Ramos (cell line): Measurements from ENCODE around the gene TSEN54.

Experiments used
- in situ Hi-C: fragments of 300-500 bp; cut with MboI; formaldehyde crosslinking; loops from one replicate; pipeline ENCODE4 v1.14.3; 2022; ENCODE audit warnings: low sequenced_read_pairs; ENCODE audit not compliant: unreplicated experiment

Gene TSEN54

DNA sequence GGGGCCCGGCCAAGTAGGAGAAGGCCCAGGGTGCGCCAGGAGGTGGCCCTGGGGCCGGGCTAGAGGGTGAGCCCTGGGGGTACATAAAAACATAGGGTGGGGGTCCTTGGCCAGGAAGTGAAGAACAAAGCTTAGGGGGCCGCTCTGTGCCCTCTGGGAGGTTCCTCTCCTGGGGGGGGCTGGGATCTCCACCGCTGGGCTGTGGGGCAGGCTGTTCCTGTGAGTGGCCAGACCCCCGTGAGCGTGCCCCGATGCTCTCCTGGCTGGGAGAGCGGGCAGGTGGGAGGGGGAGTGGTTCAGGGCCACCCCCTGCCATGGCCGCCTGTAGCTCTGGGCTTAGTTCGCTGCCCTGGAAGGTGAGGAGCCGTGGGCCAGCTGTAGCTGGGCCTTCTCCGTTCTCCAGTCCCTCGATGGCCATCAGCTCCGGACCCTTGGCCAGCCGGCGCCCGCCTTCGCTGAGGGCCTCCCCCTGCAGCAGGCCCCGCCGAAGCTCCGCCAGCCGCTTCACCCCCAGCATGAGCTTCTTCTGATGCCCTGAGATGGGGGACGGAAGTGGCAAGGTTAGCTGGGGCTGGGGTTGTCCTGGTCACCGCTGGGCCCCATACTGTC lies 13.5 kb upstream of the TSEN54 start:
- in situ Hi-C loops, result no loop called here

DNA sequence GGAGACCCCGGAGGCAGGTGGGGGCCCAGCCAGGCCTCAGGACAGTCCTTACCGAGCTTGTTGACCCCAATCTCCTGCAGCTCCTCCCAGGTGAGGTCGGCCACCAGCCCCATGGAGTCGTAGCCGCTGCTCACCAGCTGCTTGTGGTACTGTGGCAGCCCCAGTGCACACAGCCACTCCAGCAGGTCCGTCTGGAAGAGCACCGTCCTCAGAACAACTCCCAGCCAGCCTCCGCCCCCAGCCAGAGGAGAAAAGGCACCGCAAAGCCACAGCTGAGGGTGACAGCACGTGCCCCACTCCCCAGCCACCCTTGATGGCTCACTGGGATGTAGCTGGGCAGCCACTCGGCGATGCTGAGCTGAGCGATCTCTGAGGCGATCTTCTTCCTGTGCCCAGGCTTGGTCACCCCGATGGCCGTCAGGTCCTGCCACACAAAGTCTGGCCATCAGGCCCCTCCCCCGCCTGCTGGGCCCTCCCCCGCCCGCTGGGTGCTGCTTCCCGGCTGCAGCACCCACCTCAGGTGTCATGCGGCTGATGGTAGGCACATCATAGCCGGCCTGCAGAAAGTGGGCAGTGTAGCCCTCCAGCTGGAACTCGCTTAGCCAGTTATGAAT lies 12.9 kb upstream of the TSEN54 start:
- in situ Hi-C loops, result no loop called here

GRCh38 chr17:75503976-75504346 lies 12.4 kb upstream of the TSEN54 start:
- in situ Hi-C loops, result no loop called here

GRCh38 chr17:75504347-75505151 lies 11.8 kb upstream of the TSEN54 start:
- in situ Hi-C loops, result no loop called here

GRCh38 chr17:75505152-75505409 lies 11.2 kb upstream of the TSEN54 start:
- in situ Hi-C loops, result no loop called here

- in situ Hi-C loops, result no loop called here
Measured at GRCh38 chr17:75505640-75506039, 10.7 kb upstream of the TSEN54 start.

DNA sequence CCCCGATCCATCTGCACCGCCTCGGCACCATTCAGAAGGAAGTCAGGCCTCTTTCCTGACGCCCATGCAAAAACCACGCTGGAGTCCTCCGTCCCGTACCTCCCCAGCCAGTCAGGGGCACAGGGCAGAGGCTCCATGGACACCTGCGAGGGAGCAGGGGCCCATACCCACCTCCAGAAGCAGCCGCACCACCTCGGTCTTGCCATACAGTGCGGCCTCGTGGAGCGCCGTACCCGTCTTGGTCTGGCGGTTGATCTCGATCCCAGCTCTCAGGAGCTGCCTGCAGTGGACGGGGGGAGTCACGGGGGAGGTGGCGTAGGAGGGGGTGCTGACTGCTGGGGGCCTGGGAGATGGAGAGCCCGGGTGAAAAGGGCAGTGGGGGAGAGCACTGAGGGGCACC lies 10.2 kb upstream of the TSEN54 start:
- in situ Hi-C loops, result no loop called here

GRCh38 chr17:75506888-75507287 lies 9.4 kb upstream of the TSEN54 start:
- in situ Hi-C loops, result no loop called here

- in situ Hi-C loops, result no loop called here
Measured at GRCh38 chr17:75507733-75508719, 8.3 kb upstream of the TSEN54 start.

- in situ Hi-C loops, result no loop called here
Measured at GRCh38 chr17:75508931-75509361, 7.4 kb upstream of the TSEN54 start.

DNA sequence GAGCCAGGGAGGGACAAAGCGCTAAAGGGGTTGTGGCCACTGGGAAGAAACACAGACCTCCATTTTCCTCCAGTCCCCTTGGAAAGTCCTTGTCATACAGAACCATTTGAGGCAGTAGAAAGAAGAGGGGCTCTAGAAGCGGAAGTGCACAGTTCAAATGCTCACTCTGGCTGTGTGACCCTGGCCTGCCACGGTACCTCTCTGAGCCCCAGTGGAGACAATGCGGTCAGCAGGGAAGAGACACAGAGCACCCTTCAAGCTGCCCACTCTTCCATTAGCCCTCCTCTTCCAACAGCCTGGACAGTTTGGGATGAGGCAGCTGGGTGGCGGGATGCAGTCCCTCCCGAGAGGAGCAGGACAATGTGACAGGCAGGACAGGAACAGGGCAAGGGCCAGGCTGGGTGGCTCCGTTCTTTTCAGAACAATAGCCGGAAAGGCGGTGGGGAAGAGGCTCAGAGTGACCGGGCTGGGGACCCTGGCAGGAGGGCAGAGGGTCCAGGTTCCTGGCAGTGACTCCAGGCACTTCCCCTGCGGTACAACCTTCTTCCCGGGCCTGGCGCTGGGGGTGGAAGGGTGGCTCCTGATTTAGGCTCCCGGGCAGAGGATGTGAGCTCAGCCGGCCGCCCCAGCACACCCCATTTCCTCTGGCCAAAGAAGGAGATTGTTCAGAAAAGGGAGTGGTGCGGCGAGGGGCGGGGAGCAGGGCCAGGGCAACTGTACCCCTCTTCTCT lies 6.6 kb upstream of the TSEN54 start:
- in situ Hi-C loops, result loop anchor here (5.0 kb wide), 1 partner anchor 82 kb away; no protein-coding TSS in a partner anchor

DNA sequence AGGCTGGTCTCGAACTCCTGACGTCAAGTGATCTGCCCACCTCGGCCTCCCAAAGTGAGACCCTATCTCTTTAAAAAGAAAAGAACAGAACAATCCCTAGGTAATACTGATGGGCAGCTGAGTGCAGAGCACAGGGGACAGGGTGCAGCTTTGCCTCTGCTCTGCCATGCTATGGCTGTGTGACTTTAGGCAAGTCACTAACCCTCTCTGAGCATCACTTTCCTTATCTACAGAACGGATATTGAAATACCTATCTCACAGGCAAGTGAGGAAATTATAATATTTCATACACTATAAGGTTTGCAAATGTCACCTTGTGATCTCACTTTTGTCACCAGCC lies 5.1 kb upstream of the TSEN54 start:
- in situ Hi-C loops, result loop anchor here (5.0 kb wide), 1 partner anchor 84 kb away; no protein-coding TSS in a partner anchor

DNA sequence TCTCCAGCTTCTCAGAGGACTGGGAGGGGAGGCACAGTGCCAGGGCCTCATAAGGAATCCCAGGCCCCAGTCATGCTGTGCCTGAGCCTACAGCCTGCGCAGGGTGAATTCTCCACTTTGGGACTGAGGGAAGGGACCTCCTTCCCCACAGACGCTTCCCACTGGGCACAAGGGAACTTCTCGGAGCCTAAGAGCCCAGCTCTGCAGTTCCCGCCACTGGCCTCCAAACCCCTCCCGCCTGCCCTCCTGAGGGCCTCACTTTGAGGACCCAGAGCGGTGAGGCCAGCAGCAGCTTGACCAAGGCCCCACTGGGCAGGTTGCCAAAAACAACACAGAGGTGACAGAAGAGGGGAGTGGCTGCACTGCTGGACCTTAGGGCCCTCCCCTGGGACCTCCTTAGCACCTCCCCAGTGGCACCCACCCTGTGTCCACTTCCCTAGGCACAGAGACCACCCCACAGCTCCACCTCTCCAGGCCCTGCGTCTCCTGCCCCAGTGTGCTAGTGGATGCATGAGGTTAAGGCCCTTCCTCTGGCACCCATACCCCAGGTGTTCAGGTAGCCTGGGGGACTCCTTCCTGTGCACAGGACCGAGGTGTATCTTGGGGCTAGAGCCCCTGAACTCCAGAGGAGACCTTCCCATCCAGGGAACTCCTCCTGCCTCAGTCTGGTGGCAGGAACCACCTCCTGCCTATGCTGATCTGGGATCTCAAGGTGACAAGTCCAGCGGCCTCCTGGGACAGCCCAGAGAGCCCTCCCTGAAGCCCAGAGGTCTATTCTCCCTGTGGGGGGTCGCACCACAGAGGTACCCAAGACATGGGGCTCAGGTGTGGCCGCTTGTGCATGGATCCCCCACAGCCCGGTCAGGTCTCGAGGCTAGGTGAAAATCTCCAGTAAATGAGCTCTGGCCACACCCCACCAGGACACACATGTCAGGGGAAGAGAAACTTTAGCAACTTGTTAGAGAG lies 4.4 kb upstream of the TSEN54 start:
- in situ Hi-C loops, result loop anchor here (5.0 kb wide), 1 partner anchor 85 kb away; no protein-coding TSS in a partner anchor

DNA sequence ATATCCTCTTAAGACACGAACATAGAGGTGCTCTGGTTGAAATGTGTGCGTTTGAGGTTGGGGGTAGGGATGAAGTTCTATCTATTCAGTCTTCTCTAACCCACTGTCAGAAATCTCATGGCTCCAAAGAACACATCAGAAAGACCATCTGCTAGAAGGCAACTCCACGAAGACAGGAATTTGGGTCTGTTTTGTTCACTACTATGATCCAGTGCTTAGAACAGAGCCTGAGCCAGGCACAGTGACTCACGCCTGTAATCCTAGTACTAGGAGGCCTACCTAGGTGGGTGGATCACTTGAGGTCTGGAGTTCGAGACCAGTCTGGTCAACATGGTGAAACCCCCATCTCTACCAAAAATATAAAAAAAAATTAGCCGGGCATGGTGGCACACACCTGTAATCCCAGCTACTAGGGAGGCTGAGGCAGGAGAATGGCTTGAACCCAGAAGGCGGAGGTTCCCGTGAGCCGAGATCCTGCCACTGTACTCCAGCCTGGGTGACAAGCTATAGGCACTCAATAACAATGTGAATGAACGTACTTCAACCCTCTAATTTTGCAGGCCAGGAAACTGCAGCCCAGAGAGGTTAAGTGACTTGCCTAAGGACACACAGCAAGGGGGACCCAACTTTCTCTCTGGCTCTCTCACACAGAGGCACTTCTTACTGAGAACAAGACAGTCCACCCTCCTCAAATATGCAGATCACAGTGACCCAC lies 3.2 kb upstream of the TSEN54 start:
- in situ Hi-C loops, result loop anchor here (5.0 kb wide), 1 partner anchor 86 kb away; no protein-coding TSS in a partner anchor

DNA sequence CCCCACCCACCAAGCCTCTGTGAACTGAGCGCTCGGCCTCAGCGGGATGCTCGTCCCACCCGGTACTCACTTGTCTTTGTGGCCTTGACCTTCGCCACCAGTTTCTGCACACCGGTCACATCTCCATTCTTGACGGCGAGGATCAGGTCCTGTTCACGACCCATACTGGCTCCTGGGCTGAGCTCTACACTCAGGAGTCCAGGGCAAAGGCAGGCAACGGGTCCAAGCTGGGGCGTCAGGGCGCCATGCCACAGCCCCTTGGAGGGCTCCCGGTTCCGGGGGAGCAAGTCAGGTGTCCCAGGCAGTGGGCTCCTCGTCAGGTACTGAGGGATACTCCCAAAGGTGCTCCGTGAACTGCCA lies 2.7 kb upstream of the TSEN54 start:
- in situ Hi-C loops, result loop anchor here (5.0 kb wide), 1 partner anchor 86 kb away; no protein-coding TSS in a partner anchor

DNA sequence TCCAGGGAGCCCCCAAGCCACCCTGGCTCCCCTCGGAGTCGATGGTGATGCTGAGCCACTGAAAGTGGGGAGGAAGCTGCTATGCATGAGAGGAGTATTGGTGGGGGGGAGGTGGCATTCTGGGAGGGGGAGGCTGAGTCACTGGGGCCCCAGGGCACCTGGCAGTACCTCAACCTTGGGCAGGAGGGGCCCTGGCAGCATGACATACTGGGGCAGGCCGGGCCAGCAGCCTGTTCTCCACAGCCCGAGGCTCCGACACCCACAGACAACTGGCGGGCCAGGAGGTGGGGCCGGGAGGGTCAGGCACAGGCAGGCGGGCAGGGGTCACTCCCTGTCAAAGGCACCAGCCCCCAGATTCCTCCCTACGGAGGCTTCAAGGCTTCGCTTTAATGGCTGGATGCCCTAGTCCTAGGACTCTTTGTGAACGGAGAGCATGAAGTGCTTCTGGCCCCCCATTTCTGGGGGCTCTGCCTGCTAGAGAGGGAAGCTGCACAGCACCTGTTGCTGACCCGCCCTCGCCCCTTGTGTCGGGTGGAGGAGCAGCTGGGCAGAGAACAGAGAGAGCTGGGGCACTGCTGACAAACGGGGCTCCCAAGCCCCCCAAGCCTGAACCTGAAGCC lies 1.9 kb upstream of the TSEN54 start:
- in situ Hi-C loops, result loop anchor here (5.0 kb wide), 1 partner anchor 87 kb away; no protein-coding TSS in a partner anchor

DNA sequence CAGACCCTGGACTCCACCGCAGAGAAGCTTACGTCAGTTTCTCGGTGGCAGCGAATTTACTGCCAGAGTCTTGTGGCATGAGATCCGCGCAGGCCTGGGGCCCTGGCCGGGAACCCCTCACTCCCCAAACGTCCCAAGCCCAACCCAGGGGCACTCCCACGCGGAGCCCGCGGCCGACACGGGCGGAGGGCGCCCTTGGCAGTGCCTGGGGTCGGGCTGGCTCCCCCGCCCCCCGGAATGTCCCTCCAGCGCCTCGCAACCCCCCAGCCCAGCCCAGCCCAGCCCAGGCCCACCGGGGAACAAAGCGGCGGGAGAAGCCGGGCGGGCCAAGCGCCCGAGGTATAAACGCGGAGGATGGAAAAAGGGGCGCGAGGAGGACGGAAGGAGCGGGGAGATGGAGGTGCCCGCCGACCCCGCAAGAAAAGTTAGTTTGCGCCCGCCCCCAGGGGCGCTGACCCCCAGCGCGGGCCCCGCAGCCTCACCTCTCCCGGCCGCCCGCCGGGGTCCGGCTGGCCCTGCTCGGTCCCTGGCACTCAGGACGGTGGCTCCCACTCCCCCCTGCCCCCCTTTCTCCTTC lies 1.3 kb upstream of the TSEN54 start:
- in situ Hi-C loops, result loop anchor here (5.0 kb wide), 1 partner anchor 88 kb away; no protein-coding TSS in a partner anchor
